ENCODE data around the gene TP73.

DNA sequence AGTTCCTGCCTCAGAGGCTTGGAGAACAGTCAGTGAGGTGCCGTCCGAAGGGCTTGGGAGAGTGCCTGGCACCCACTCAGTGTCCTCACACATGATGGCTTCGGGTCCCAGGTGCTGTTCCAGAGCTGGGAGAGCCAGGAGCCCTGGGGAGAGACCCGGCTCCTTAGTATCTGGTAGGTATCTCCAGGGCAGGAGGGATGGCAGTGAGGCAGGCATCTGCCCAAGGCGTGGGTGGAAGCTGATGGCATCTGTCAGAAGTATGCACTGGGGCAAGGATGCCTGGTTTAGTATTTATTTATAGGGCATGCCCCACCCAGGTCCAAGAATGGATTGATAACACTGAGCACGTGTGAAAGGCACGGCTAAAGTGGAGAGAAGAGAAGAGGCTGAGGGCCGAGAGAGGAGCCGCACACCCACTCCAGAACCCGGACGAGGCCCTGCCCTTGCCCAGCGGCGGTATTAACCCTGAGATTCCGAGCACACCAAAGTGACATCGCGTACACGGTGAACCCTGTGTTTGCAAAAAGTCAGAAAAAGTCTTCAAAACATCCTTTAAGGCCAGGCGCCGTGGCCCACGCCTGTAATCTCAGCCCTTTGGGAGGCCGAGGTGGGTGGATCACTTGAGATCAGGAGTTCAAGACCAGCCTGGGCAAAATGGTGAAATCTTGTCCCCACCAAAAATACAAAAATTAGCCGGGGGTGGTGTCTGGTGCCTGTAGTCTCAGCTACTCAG lies 2.4 kb downstream of the TP73 start:
- TF ChIP-seq EZH2 (IDR thresholded peaks at IDR 0.05; ENCODE audit: insufficient read depth, poor library complexity, severe bottlenecking), result no peak
- TF ChIP-seq EZH2phosphoT487 (IDR thresholded peaks at IDR 0.05; ENCODE audit: insufficient read depth, low read depth), result no peak

Data from GM23248 (cell line).